ENCODE measurements around the gene TGFBR3L. TPM values are rescaled to one million over a fixed set of nuclear protein-coding genes. Genes with fewer than 3 reads are reported as not detected.
A peak's percentile ranks its signal among the peaks of the same experiment; 100 is the strongest.

The TGFBR3L gene
- total and polyA plus RNA-seq, 2 of the 13 experiments (the other 11 are each of a cell fraction or from before 2014, with no cell fraction given) = 0.20 to 1.0 TPM

DNA sequence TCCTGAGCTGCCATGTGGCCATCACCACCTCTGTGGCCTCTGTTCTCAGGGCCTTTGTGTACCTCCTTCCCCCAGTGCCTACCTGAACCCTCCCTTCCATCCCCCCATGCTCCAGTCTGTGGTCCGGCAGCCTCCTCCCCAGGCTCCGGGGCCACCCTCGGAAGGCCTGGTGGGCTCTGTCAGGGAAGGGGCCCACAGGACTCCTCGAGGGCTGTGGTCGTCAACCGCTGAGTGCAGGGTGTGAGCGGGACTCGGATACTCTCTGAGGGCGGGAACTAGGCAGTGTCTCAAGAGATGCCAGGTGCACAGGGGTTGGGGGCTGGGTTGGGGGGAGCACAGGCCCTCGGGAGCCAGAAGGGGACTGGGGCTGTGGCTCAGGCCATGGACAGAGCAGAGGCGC, 7.1 kb upstream of the TGFBR3L start:
- 98% methylated on average over 11 of the region's 11 CpGs for WGBS (ENCODE audit: low lambda C conversion rate)

DNA sequence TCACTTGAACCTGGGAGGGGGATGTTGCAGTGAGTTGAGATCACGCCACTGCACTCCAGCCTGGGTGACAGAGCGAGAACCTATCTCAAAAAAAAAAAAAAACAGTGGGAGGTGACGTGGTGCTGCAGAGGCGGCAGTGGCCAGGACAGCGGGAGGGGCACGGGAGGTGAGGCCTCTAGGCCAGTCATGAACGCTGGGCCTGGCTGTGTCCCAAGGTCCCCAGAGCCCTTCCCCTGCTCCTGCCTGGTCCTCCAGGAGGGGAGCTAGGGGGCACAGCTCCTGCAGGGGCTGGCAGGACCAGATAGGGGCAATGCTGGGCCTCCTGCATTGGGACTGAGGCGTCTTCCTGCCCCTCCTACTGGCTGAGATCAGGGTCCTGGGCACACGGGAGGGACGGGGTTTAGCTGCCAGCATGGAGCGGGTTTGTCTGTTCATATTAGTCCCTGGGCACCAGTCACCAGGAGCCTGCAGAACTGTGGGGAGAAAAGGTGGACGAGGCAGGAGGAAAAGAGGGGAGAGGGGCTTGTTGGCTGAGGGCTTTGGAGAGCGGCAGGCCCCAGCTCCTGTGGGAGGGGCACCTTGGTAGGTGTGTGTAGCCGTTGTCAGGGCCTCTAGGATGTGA, 6.4 kb upstream of the TGFBR3L start:
- Histone ChIP-seq H3K27ac (ENCODE audit: extremely low read length, insufficient read depth, low read length) (no peak overlapping the region), H3K4me3 (replicated peaks in 1 of 3; ENCODE audit: insufficient read depth in 1 of 3, low read depth in 2 of 3, low read length in 3 of 3) (no peak overlapping the region), H3K4me2 (ENCODE audit: low read depth, low read length) (no peak overlapping the region), H3K9ac (ENCODE audit: insufficient read depth, low read depth, low read length) (no peak overlapping the region), H4K20me1 (ENCODE audit: insufficient read depth, low read length) (peaks cover 13% of the 10 kb centered on the region; the same call in 1 of the 2 replicates), H3K79me2 (ENCODE audit: insufficient read depth, low read length) (peaks cover 23% of the 10 kb centered on the region), H3K27me3 (ENCODE audit: control insufficient read depth in 1 of 2, insufficient read depth in 2 of 2, low read length in 2 of 2) (no peaks in the 10 kb centered on the region; a peak in 1 of 5 replicates), H3K9me3 (ENCODE audit: low read length) (no peaks in the 10 kb centered on the region), H3K4me1 (ENCODE audit: insufficient read depth, low read length) (peaks cover 22% of the 10 kb centered on the region), H3K36me3 (replicated peaks in 1 of 2; ENCODE audit: control insufficient read depth in 1 of 2, insufficient read depth in 2 of 2, low read length in 2 of 2) (peaks cover 4 to 28% of the 10 kb centered on the region in 2 experiments; a peak in 4 of 5 replicates), H2AFZ (ENCODE audit: low read length) (no peak overlapping the region)
- in situ Hi-C loops (cut with HindIII; ENCODE audit: extremely low pct_ligation_motif_present, low pct_unique_long_range_greater_than_20kb) = no loop called here
- POLR2A ChIA-PET = interaction anchor here (1.0 to 3.4 kb wide), 2 partner anchors 11 to 40 kb away, joined by 3 to 24 read pairs; partner anchors contain the start of gene SNAPC2
- intact Hi-C loops (cut with micrococcal nuclease; ENCODE audit: unreplicated experiment) = no loop called here
- 98% methylated on average over 14 of the region's 14 CpGs for WGBS (ENCODE audit: low lambda C conversion rate)
- ATAC-seq (no peak), FAIRE-seq (no peak), DNase-seq (ENCODE audit: low spot score) (no peak)
- no TSS peak for BruUV-seq (replicated peaks)
- TF ChIP-seq ZNF451 (CRISPR knock-in tag; IDR thresholded peaks at IDR 0.05) (no peak), IKZF1 (IDR thresholded peaks at IDR 0.05) (no peak), HNRNPUL1 (IDR thresholded peaks at IDR 0.05; ENCODE audit: low read depth, low read length) (no peak), TAF15 (IDR thresholded peaks at IDR 0.05; ENCODE audit: low read depth, low read length, poor library complexity, severe bottlenecking) (no peak), ZNF383 (CRISPR knock-in tag; IDR thresholded peaks at IDR 0.05; ENCODE audit: borderline replicate concordance) (no peak), TP53 (CRISPR knock-in tag; conservative IDR thresholded peaks at IDR 0.05) (no peak)
- TF ChIP-seq, protein P1, sequence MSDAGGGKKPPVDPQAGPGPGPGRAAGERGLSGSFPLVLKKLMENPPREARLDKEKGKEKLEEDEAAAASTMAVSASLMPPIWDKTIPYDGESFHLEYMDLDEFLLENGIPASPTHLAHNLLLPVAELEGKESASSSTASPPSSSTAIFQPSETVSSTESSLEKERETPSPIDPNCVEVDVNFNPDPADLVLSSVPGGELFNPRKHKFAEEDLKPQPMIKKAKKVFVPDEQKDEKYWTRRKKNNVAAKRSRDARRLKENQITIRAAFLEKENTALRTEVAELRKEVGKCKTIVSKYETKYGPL (CRISPR knock-in tag; IDR thresholded peaks at IDR 0.05) = no peak
- TF ChIP-seq, protein P2, sequence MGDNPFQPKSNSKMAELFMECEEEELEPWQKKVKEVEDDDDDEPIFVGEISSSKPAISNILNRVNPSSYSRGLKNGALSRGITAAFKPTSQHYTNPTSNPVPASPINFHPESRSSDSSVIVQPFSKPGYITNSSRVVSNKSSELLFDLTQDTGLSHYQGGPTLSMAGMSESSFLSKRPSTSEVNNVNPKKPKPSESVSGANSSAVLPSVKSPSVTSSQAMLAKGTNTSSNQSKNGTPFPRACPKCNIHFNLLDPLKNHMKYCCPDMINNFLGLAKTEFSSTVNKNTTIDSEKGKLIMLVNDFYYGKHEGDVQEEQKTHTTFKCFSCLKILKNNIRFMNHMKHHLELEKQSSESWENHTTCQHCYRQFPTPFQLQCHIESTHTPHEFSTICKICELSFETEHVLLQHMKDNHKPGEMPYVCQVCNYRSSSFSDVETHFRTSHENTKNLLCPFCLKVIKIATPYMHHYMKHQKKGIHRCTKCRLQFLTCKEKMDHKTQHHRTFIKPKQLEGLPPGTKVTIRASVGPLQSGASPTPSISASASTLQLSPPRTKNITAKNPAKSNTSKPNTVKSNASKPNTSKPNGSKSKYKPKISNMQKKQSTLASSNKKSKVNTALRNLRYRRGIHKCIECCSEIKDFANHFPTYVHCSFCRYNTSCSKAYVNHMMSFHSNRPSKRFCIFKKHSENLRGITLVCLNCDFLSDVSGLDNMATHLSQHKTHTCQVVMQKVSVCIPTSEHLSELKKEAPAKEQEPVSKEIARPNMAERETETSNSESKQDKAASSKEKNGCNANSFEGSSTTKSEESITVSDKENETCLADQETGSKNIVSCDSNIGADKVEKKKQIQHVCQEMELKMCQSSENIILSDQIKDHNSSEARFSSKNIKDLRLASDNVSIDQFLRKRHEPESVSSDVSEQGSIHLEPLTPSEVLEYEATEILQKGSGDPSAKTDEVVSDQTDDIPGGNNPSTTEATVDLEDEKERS (CRISPR knock-in tag; IDR thresholded peaks at IDR 0.05) = no peak
- CTCF ChIA-PET (ENCODE audit: low intra/inter-chr PET ratio, low total read pairs) = no interaction called here

More for the DNA sequence above, 7.1 kb upstream of the TGFBR3L start:
- TF ChIP-seq AGO2 (optimal IDR thresholded peaks at IDR 0.05; ENCODE audit: low read depth, low read length) (peak; percentile 1), RBFOX2 (IDR thresholded peaks at IDR 0.05; ENCODE audit: low read depth, low read length) (peak; percentile 43; the same call in 1 of the 2 replicates), ZNF703 (CRISPR knock-in tag; IDR thresholded peaks at IDR 0.05; ENCODE audit: borderline replicate concordance) (no peak)
- FAIRE-seq (no peak), ATAC-seq (no peak), DNase-seq (ENCODE audit: low spot score) (no peak)
- H3K36me3 ChIP-seq (replicated peaks in 1 of 2; ENCODE audit: control insufficient read depth in 1 of 2, insufficient read depth in 2 of 2, low read length in 2 of 2) = peaks cover 4 to 28% of the 10 kb centered on the region in 2 experiments; a peak in 4 of 5 replicates
- H3K9me3 ChIP-seq (ENCODE audit: low read length) = no peaks in the 10 kb centered on the region
- H3K27me3 ChIP-seq (ENCODE audit: control insufficient read depth in 1 of 2, insufficient read depth in 2 of 2, low read length in 2 of 2) = no peaks in the 10 kb centered on the region; a peak in 1 of 5 replicates
- in situ Hi-C loops (cut with HindIII; ENCODE audit: extremely low pct_ligation_motif_present, low pct_unique_long_range_greater_than_20kb) (no loop called here), intact Hi-C loops (cut with micrococcal nuclease; ENCODE audit: unreplicated experiment) (no loop called here)
- no peak overlapping the region for H3K4me2 ChIP-seq (ENCODE audit: low read depth, low read length)
- ChIA-PET POLR2A (interaction anchor here (1.0 to 3.4 kb wide), 4 partner anchors 8 to 39 kb away, joined by 3 to 24 read pairs (median 3); partner anchors contain the start of gene SNAPC2), CTCF (ENCODE audit: low intra/inter-chr PET ratio, low total read pairs) (no interaction called here)
- H3K9ac ChIP-seq (ENCODE audit: insufficient read depth, low read depth, low read length) = no peak overlapping the region
- no peak overlapping the region for H3K4me3 ChIP-seq (replicated peaks in 1 of 3; ENCODE audit: insufficient read depth in 1 of 3, low read depth in 2 of 3, low read length in 3 of 3)
- no peak overlapping the region for H2AFZ ChIP-seq (ENCODE audit: low read length)
- H3K79me2 ChIP-seq (ENCODE audit: insufficient read depth, low read length) = peaks cover 27% of the 10 kb centered on the region
- peaks cover 13% of the 10 kb centered on the region; the same call in 1 of the 2 replicates for H4K20me1 ChIP-seq (ENCODE audit: insufficient read depth, low read length)
- BruUV-seq (replicated peaks) = no TSS peak
- H3K4me1 ChIP-seq (ENCODE audit: insufficient read depth, low read length) = peaks cover 29% of the 10 kb centered on the region
- no peak overlapping the region for H3K27ac ChIP-seq (ENCODE audit: extremely low read length, insufficient read depth, low read length)

All from HepG2 (cell line).